ENCODE measurements around the gene GDF10. TPM values are rescaled to one million over a fixed set of nuclear protein-coding genes. Genes with fewer than 3 reads are reported as not detected.

GDF10 gene
- total and polyA plus RNA-seq, 2 of the 8 experiments (the other 6 are each of a cell fraction or from before 2014, with no cell fraction given): 0.19 to 0.32 TPM

DNA sequence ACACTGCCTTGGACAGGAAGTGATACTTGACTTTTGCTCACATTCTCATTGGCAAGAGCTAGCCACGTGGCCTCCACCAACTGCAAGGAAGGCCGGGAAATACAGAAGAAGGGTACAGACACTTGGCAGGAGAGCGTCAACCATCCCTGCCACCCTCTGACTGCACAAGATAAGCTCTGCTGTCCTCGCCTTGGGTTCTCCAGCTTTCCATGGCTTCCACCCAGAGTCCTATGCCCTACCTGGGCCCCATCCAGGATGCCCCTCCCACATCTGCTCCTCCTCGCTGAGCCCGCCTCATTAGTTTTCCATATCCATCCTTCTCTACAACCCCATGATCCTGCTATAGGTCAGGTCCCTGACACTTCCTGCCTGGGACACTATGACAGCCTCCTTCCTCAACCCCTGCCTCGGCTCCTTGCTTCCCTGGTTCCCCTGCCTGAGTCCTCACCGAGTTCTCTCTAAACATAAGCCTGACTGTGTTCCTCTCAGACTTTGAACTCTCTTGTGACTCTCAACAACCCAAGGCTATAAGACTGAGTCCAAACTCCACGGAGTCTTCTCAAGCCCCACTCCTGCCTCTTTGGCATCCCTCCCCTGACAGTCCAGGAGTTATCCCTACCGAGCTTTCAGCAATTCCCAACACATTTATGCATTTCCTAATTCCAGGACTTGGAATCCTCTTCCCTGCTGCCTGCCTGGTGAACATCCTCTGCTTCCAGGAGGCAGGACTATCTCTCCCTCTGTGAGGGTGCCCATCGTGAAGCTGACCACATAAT, 23.2 kb upstream of the GDF10 start:
- H3K56ac ChIP-seq (replicated peaks; ENCODE audit: insufficient read length, low read depth, low read length): no peak overlapping the region
- no peaks in the 10 kb centered on the region for H3K36me3 ChIP-seq (ENCODE audit: control insufficient read depth in 2 of 4, insufficient read depth in 4 of 4, low read length in 3 of 4)
- no peak overlapping the region for H2AK5ac ChIP-seq (ENCODE audit: low read depth, low read length)
- H3K4ac ChIP-seq (replicated peaks; ENCODE audit: insufficient read length, low read depth, low read length): no peak overlapping the region
- H4K91ac ChIP-seq (replicated peaks; ENCODE audit: insufficient read length, low read length): no peak overlapping the region
- H3K79me1 ChIP-seq (ENCODE audit: low read depth, low read length): no peaks in the 10 kb centered on the region
- no peak overlapping the region for H2BK12ac ChIP-seq (ENCODE audit: low read depth, low read length)
- H3K4me1 ChIP-seq (replicated peaks in 1 of 4; ENCODE audit: control insufficient read depth in 3 of 4, insufficient read depth in 4 of 4, low read length in 3 of 4): no peaks in the 10 kb centered on the region; a peak in 1 of 7 replicates
- H3K4me3 ChIP-seq (ENCODE audit: extremely low read depth in 1 of 4, insufficient read depth in 2 of 4, low read depth in 3 of 4, low read length in 4 of 4): no peak overlapping the region
- H3K23me2 ChIP-seq (ENCODE audit: low read depth, low read length): no peaks in the 10 kb centered on the region
- H4K5ac ChIP-seq (ENCODE audit: insufficient read length, low read depth, low read length): no peak overlapping the region
- no peak overlapping the region for H3K4me2 ChIP-seq (ENCODE audit: insufficient read depth in 1 of 2, low read depth in 2 of 2, low read length in 2 of 2)
- H3K23ac ChIP-seq (ENCODE audit: insufficient read length): no peak overlapping the region
- ChIA-PET CTCF (ENCODE audit: partially characterized antibody) (interaction anchor here (0.6 to 3.5 kb wide), 8 partner anchors 8 to 229 kb away, joined by 3 to 12 read pairs (median 4); no protein-coding TSS in a partner anchor), POLR2A (ENCODE audit: partially characterized antibody) (no interaction called here)
- WGBS, 2 experiments (ENCODE audit: extremely low coverage in 1 of 2, insufficient coverage in 1 of 2, insufficient read length in 1 of 2, insufficient replicate concordance in 2 of 2, low coverage in 1 of 2, low lambda C conversion rate in 2 of 2, missing lambda C conversion rate in 1 of 2): 83% methylated on average over 11 of the region's 11 CpGs; no CpG with 5 or more reads in 1 of the 2 experiments
- H3K27ac ChIP-seq (ENCODE audit: low read depth, low read length): no peak overlapping the region
- no peak overlapping the region for H2BK20ac ChIP-seq (ENCODE audit: low read length)
- no peak overlapping the region for H3K14ac ChIP-seq (ENCODE audit: insufficient read length)
- H2AFZ ChIP-seq (ENCODE audit: low read length): 0 out of 2 replicates have a peak overlapping the region, but pooled peaks have one; percentile 9
- H4K20me1 ChIP-seq (replicated peaks in 1 of 2; ENCODE audit: control insufficient read depth in 1 of 2, insufficient read depth in 2 of 2, low read length in 2 of 2): no peaks in the 10 kb centered on the region
- no peak overlapping the region for H3K18ac ChIP-seq (ENCODE audit: extremely low read depth, low read length)
- FAIRE-seq (no peak), DNase-seq (ENCODE audit: low read depth in 1 of 2, low spot score in 2 of 2) (peak in 1 of 2 experiments; percentile 14)
- peak overlapping the region; percentile 2; the same call in 1 of the 2 replicates for H2BK5ac ChIP-seq (ENCODE audit: low read depth, low read length)
- H3K79me2 ChIP-seq (ENCODE audit: control insufficient read depth in 1 of 2, insufficient read depth in 2 of 2, low read length in 2 of 2): no peaks in the 10 kb centered on the region
- H3K9ac ChIP-seq (replicated peaks in 1 of 4; ENCODE audit: extremely low read depth in 1 of 4, low read depth in 3 of 4, low read length in 3 of 4): no peak overlapping the region
- H3K27me3 ChIP-seq (replicated peaks in 1 of 4; ENCODE audit: control insufficient read depth in 3 of 4, extremely low read depth in 1 of 4, insufficient read depth in 3 of 4, low read length in 3 of 4): no peaks in the 10 kb centered on the region
- H4K8ac ChIP-seq (ENCODE audit: extremely low read depth, insufficient read depth, low read length): no peak overlapping the region
- H2BK120ac ChIP-seq (replicated peaks; ENCODE audit: low read depth, low read length): no peak overlapping the region
- H2BK15ac ChIP-seq (ENCODE audit: low read length): no peak overlapping the region
- peaks cover 0 to 6% of the 10 kb centered on the region in 2 experiments; a peak in 2 of 4 replicates for H3K9me3 ChIP-seq (ENCODE audit: insufficient read depth in 2 of 2, low read depth in 1 of 2, low read length in 1 of 2)
- TF ChIP-seq TEAD4 (IDR thresholded peaks at IDR 0.05; ENCODE audit: low read depth, low read length): no peak
- TF ChIP-seq TCF12 (IDR thresholded peaks at IDR 0.05; ENCODE audit: low read depth, low read length): no peak
- no peak for TF ChIP-seq CEBPB (IDR thresholded peaks at IDR 0.05; ENCODE audit: low read depth, low read length)
- TF ChIP-seq SAP30 (IDR thresholded peaks at IDR 0.05; ENCODE audit: insufficient read depth, insufficient replicate concordance, low read length): no peak
- no peak for TF ChIP-seq ATF3 (IDR thresholded peaks at IDR 0.05; ENCODE audit: insufficient read depth, low read depth, low read length)
- no peak for TF ChIP-seq CHD2 (IDR thresholded peaks at IDR 0.05; ENCODE audit: low read length)
- no peak for TF ChIP-seq BACH1 (IDR thresholded peaks at IDR 0.05; ENCODE audit: low read length)
- TF ChIP-seq RFX5 (IDR thresholded peaks at IDR 0.05; ENCODE audit: borderline replicate concordance, low read depth, low read length): no peak
- TF ChIP-seq RAD21 (IDR thresholded peaks at IDR 0.05 in 1 of 2, conservative IDR thresholded peaks at IDR 0.05 in 1 of 2; ENCODE audit: low read depth in 2 of 2, low read length in 2 of 2): no peak
- no peak for TF ChIP-seq POLR2AphosphoS5 (IDR thresholded peaks at IDR 0.05; ENCODE audit: low read depth, low read length)
- no peak for TF ChIP-seq CHD1 (IDR thresholded peaks at IDR 0.05; ENCODE audit: low read depth, low read length)
- TF ChIP-seq GTF2F1 (IDR thresholded peaks at IDR 0.05; ENCODE audit: borderline replicate concordance, low read depth, low read length): no peak
- no peak for TF ChIP-seq ASH2L (IDR thresholded peaks at IDR 0.05; ENCODE audit: low read length)
